Motor neuron (in vitro differentiated cells): ENCODE measurements around the gene APOLD1. TPM values are rescaled to one million over a fixed set of nuclear protein-coding genes. Genes with fewer than 3 reads are reported as not detected.
A peak's percentile ranks its signal among the peaks of the same experiment; 100 is the strongest.
"Not testable (repeated sequence)": the region's sequence is repeated elsewhere in the genome, so short reads cannot be mapped to it uniquely, and the experiment has no call there.

Source experiments
- ATAC-seq, 8 experiments: fragments of 200-7000 bp; cut with Tn5 transposase; replicated peaks in 6 of 8; 2 replicates each; pipeline ENCODE4 v1.8.0; 2021; ENCODE audit warnings: mild to moderate bottlenecking in 8 of 8, moderate library complexity in 8 of 8
- H3K27ac ChIP-seq, 2 donors: fragments of 250-450 bp; sonication (Bioruptor Pico); 2 replicates each; pipeline ENCODE4 v1.9.0; 2021; ENCODE audit warnings: antibody characterized with exemption in 2 of 2, mild to moderate bottlenecking in 2 of 2, moderate library complexity in 1 of 2
- H3K4me1 ChIP-seq, 2 donors: fragments of 250-450 bp; sonication (Bioruptor Pico); replicated peaks in 1 of 2; 2 replicates each; pipeline ENCODE4 v1.6.1; 2021; ENCODE audit warnings: antibody characterized with exemption in 2 of 2, mild to moderate bottlenecking in 2 of 2, moderate library complexity in 1 of 2
- H3K4me3 ChIP-seq, 5 donors: fragments of 250-450 bp; sonication (Bioruptor Pico); 2 replicates each; pipeline ENCODE4 v1.9.0; 2021; ENCODE audit warnings: antibody characterized with exemption in 5 of 5, mild to moderate bottlenecking in 5 of 5, moderate library complexity in 4 of 5
- WGBS, 10 experiments: fragments of 450-650 bp; shearing (Covaris generic); methylation state at CpG; one replicate each; pipeline ENCODE4 v1.0.0; 2022; 5-methylcytosine and 5-hydroxymethylcytosine counted together
- in situ Hi-C, 9 experiments: fragments of 400-800 bp; cut with MboI; loops; one replicate each; pipeline ENCODE4 v1.15.0; 2021; ENCODE audit warnings: low sequenced_read_pairs in 9 of 9, low pct_unique_long_range_greater_than_20kb in 2 of 9; ENCODE audit not compliant: unreplicated experiment in 9 of 9
- total RNA-seq, 8 experiments: library from RNA; unstranded; fragments of 300-600 nt; gene quantifications; 2 replicates each; pipeline versions ENCODE4 v1.2.3 to v1.2.4, GENCODE V29; 2022

Gene APOLD1
- total RNA-seq, 8 experiments from 2014 or later, result 2.0 to 29.5 (median 4.2) TPM

GRCh38 chr12:12804011-12804410 is 18.6 kb downstream of the APOLD1 start:
- Histone ChIP-seq H3K27ac (no peak overlapping the region), H3K4me3 (no peak overlapping the region), H3K4me1 (no peaks in the 10 kb centered on the region)
- in situ Hi-C loops, result no loop called here
- ATAC-seq, result no peak
- 31 to 93% (median 79%) methylated on average over 1 to 6 of the region's 6 CpGs; no CpG with 5 or more reads in 1 of the 10 experiments for WGBS, 10 experiments

DNA sequence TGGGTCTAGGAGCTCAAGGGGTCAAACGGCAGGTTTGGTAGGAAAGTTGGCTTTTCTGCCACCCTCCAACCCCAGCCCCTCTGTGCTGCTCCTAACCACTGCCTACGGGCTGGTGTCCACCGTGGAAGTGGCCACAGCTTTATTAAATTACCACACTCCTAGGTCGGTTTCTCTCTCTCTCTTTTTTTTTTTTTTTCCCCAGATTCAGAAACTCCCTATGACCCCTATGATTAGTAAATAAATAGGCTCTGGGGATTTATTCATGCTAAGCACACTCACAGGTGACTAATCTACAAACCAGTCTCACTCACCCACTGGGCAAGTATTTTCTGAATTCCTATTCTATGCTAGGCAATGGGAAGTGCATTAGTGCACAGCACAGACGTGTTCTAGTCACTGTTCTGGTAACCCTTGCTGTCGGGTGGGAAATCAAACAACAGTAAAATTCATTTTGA is 19.0 kb downstream of the APOLD1 start:
- 24 to 100% (median 71%) methylated on average over 1 to 6 of the region's 6 CpGs; no CpG with 5 or more reads in 1 of the 10 experiments for WGBS, 10 experiments
- Histone ChIP-seq H3K27ac (no peak overlapping the region), H3K4me1 (no peaks in the 10 kb centered on the region), H3K4me3 (no peak overlapping the region)
- peak in 2 of 8 experiments; percentile 41 to 55 for ATAC-seq
- in situ Hi-C loops, result no loop called here

DNA sequence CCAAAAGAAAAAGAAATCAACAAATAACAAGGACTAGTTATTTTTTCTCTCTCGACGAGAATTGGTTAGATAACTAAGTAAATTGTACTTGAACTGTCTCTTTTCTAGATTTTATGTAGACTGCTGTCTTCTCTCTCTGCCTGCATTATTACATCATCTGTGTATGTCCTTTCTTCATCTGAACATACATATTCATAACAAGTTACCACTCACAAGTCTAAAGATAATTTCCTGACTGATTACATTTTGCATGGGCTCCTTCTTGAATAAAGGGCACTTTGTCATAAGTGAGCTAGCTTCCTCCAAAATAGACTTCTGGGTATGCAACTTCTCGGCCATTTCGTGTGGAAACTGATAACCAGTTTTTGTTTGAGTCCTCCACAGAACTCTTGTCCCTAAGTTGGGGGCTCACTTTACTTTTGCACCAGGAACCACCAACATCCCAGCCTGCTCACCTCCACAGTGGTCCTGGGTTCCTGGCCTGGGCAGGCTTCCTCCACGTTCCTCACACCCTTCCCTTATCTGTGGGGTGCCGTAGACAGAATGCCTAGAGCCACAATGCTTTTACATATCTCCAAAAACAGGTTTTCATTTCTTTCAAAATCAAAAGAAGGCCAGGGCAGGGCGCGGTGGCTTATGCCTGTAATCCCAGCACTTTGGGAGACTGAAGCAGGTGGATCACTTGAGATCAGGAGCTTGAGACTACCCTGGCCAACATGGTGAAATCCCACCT is 21.5 kb downstream of the APOLD1 start:
- no peak overlapping the region for H3K4me3 ChIP-seq
- no peaks in the 10 kb centered on the region for H3K4me1 ChIP-seq
- ATAC-seq, result peak in 3 of 8 experiments; percentile 9 to 50 (median 37)
- no peak overlapping the region for H3K27ac ChIP-seq
- in situ Hi-C loops, result no loop called here
- WGBS, 10 experiments, result 30 to 100% (median 75%) methylated on average over 2 to 8 of the region's 8 CpGs; no CpG with 5 or more reads in 1 of the 10 experiments

DNA sequence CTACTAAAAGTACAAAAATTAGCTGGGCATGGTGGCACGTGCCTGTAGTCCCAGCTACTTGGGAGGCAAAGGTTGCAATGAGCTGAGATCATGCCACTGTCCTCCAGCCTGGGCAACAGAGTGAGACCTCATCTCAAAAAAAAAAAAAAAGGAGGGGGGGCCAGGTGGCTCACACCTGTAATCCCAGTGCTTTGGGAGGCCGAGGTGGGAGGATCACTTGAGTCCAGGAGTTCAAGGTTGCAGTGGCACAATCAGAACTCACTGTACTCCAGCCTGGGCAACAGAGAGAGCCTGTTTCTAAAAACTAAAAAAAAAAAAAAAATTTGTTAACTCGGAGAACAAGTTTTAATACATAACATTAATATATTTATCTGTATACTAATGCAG is 22.1 kb downstream of the APOLD1 start:
- H3K4me1 ChIP-seq, H3K4me3 ChIP-seq, ATAC-seq, H3K27ac ChIP-seq, in situ Hi-C loops: not testable (repeated sequence)
- WGBS, 10 experiments, result 49 to 100% (median 80%) methylated on average over 1 to 3 of the region's 3 CpGs; no CpG with 5 or more reads in 1 of the 10 experiments

DNA sequence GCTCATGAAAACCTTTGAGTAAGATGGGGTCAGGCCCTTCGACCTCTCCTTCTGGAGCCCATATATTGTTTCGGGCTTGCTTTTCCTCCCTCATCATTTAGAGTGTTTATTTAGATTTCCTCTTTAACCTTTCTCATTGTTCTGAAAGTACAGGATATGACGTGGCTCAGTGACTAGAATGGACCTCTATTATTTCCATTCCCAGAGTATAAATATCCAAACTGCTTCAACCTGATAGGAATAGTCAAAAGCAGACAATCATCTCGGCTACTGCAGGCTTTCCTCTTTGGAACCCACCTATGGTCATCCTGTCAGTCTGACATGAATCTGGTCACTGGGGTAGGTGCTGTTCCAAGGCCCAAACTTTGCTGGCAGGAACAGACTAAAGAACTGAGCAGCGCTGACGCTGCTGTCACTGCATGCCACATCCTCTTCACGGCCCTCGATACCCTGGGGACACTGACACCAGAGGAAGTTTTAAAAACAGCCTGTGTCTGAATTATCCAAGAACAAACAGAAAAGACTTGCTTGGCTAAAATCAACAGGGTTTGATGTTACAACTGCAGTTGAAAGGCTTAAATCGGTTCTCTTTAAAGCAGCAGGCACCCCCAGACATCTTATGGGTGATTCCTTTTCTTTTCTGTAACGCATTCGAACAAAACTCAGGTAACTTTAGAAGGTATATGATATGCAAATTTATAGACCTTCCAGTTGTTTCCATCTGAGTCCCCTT is 22.7 kb downstream of the APOLD1 start:
- Histone ChIP-seq H3K4me1 (peaks cover 0 to 2% of the 10 kb centered on the region in 2 donors), H3K4me3 (no peak overlapping the region), H3K27ac (no peak overlapping the region)
- in situ Hi-C loops, result no loop called here
- no peak for ATAC-seq
- WGBS, 10 experiments, result 20 to 94% (median 66%) methylated on average over 1 to 11 of the region's 11 CpGs

DNA sequence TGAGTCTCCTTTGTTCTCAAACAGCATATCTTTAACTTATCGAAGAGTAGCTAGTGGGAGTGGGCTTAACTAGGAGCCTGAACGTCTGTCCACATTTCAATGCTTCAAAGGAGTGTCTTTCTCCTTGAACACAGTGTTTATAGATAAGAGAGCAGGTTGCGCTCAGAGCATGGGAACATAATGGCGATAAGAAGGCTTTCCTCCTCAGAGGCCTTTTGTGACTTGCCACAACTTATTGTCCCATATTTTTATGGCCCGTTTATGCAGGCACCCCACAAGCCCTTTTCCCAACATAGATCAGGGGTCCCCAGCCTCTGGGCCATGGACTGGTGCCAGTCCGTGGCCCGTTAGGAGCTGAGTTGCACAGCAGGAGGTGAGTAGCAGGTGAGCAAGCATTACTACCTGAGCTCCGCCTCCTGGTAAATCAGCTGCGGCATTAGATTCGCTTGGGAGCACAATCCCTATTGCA is 25.1 kb downstream of the APOLD1 start:
- no peak overlapping the region for H3K27ac ChIP-seq
- peaks cover 8 to 12% of the 10 kb centered on the region in 2 donors for H3K4me1 ChIP-seq
- H3K4me3 ChIP-seq, result no peak overlapping the region
- WGBS, 10 experiments, result 55 to 98% (median 80%) methylated on average over 2 to 9 of the region's 10 CpGs; no CpG with 5 or more reads in 3 of the 10 experiments
- in situ Hi-C loops, result no loop called here
- ATAC-seq, result no peak

DNA sequence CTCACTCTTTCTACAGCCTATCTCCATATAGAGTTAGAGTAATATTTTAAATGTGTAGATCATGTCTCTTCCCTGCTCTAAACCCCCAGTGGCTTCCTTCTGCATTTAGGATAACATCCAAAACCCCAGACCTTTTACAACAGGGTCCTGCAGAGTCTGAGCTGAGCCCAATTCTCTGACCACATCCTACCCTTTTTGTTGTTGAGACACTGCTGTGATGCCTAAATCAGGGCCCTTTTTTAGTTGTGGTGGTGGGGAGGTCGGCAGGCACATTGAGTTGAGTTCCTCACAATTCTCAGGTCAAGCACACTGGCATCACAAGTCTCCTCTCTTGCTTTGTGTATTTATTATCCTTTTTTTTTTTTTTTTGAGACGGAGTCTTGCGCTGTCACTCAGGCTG is 25.9 kb downstream of the APOLD1 start:
- in situ Hi-C loops, result no loop called here
- 70 to 100% (median 89%) methylated on average over 1 to 2 of the region's 3 CpGs; no CpG with 5 or more reads in 6 of the 10 experiments for WGBS, 10 experiments
- no peak for ATAC-seq
- Histone ChIP-seq H3K4me3 (no peak overlapping the region), H3K27ac (no peak overlapping the region), H3K4me1 (peaks cover 8 to 12% of the 10 kb centered on the region in 2 donors)

- WGBS, 10 experiments, result 96 to 100% (median 100%) methylated on average over 1 to 5 of the region's 5 CpGs; no CpG with 5 or more reads in 2 of the 10 experiments
- no peak for ATAC-seq
- in situ Hi-C loops, result no loop called here
- Histone ChIP-seq H3K4me1 (peaks cover 8 to 12% of the 10 kb centered on the region in 2 donors), H3K27ac (no peak overlapping the region), H3K4me3 (no peak overlapping the region)
These were observed 26.7 kb downstream of the APOLD1 start for GRCh38 chr12:12812174-12812573.

DNA sequence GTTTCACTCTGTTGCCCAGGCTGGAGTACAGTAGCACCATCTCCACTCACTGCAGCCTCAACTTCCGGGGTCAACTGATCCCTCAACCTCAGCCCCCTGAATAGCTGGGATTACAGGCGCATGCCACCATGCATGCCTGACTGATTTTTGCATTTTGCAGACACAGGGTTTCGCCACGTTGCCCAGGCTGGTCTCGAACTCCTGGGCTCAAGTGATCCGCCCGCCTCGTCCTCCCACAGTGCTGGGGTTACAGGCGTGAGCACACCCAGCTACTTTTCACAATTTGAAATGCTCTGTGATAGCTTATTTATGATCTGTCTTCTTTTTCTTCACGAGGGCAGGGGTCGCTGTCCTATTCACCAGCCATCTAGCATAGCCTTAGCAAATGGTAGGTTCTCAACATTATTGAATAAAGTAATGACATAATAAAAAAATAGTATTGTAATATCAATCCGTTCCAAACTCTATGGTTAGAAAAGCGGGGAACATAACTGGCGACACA is 27.2 kb downstream of the APOLD1 start:
- Histone ChIP-seq H3K4me3 (peak overlapping the region in 1 of 5 donors; percentile 84), H3K27ac (no peak overlapping the region), H3K4me1 (peaks cover 8 to 12% of the 10 kb centered on the region in 2 donors)
- peak in 6 of 8 experiments; percentile 2 to 30 (median 16) for ATAC-seq
- in situ Hi-C loops, result no loop called here
- WGBS, 10 experiments, result 20 to 80% (median 68%) methylated on average over 1 to 14 of the region's 14 CpGs; no CpG with 5 or more reads in 4 of the 10 experiments

- 0 to 38% (median 2%) methylated on average over 2 to 24 of the region's 35 CpGs for WGBS, 10 experiments
- peak within 1 kb of the TSS; percentile 53 to 96 (median 75) for H3K4me3 ChIP-seq
- H3K27ac ChIP-seq, result peak within 1 kb of the TSS; percentile 89 to 96
- ATAC-seq, result peak; percentile 94 to 99 (median 98)
- peaks cover 8 to 12% of the 10 kb centered on the region in 2 donors for H3K4me1 ChIP-seq
- in situ Hi-C loops, result no loop called here
These were observed 28.0 kb downstream of the APOLD1 start, which contains the start of gene DDX47 for GRCh38 chr12:12813120-12814101. Gene DDX47, plus strand, starts transcription at chr12:12813346. Its CDS starts 22 bp downstream, at chr12:12813368.

GRCh38 chr12:12817616-12818015 is 32.2 kb downstream of the APOLD1 start:
- no peak for ATAC-seq
- 93 to 100% (median 97%) methylated on average over 3 to 7 of the region's 7 CpGs; no CpG with 5 or more reads in 1 of the 10 experiments for WGBS, 10 experiments
- Histone ChIP-seq H3K4me1 (peaks cover 8 to 12% of the 10 kb centered on the region in 2 donors), H3K27ac (no peak overlapping the region), H3K4me3 (no peak overlapping the region)
- in situ Hi-C loops, result no loop called here

DNA sequence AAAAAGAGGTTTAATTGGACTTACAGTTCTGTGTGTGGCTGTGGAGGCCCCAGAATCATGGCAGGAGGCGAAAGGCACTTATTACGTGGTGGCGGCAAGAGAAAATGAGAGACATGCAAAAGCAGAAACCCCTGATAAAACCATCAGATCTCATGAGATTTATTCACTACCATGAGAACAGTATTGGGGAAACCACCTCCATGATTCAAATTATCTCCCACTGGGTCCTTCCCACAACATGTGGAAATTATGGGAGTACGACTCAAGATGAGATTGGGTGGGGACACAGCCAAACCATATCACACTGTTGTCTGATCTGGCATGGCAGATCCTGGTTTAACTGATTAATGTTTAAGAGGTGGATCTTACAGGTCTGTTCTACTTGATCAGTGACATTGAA is 33.2 kb downstream of the APOLD1 start:
- ATAC-seq, result peak in 1 of 8 experiments; percentile 21
- Histone ChIP-seq H3K4me1 (peaks cover 6 to 12% of the 10 kb centered on the region in 2 donors), H3K4me3 (no peak overlapping the region), H3K27ac (no peak overlapping the region)
- in situ Hi-C loops, result no loop called here
- WGBS, 10 experiments, result 67 to 100% (median 94%) methylated on average over 1 to 4 of the region's 4 CpGs; no CpG with 5 or more reads in 1 of the 10 experiments
